Measurements from ENCODE around the gene CDKN2B.
"Not testable (repeated sequence)": the region's sequence is repeated elsewhere in the genome, so short reads cannot be mapped to it uniquely, and the experiment has no call there.

The CDKN2B gene

GRCh38 chr9:21974343-21974721 is 34.8 kb downstream of the CDKN2B start:
- ATAC-seq (no peak), DNase-seq (no peak)
- Mint-ChIP-seq H3K4me1 (peaks cover 21% of the 10 kb centered on the region), H3K27ac (no peak overlapping the region), H3K4me3 (peak overlapping the region; percentile 72), H3K9me3 (peaks cover 12% of the 10 kb centered on the region), H3K36me3 (ENCODE audit: low read depth) (peaks cover 14% of the 10 kb centered on the region), H3K27me3 (peaks cover 89% of the 10 kb centered on the region)

- no peak for DNase-seq
- Mint-ChIP-seq H3K4me1 (peaks cover 29% of the 10 kb centered on the region), H3K36me3 (ENCODE audit: low read depth) (peaks cover 20% of the 10 kb centered on the region), H3K27ac (no peak overlapping the region), H3K27me3 (peaks cover 93% of the 10 kb centered on the region), H3K9me3 (peaks cover 23% of the 10 kb centered on the region), H3K4me3 (no peak overlapping the region)
- ATAC-seq = no peak
Measured at GRCh38 chr9:21972361-21972760, 36.7 kb downstream of the CDKN2B start.

GRCh38 chr9:21970800-21971640 is 38.1 kb downstream of the CDKN2B start:
- ATAC-seq = no peak
- Mint-ChIP-seq H3K4me3 (no peak overlapping the region), H3K27me3 (peaks cover 92% of the 10 kb centered on the region), H3K4me1 (peaks cover 33% of the 10 kb centered on the region), H3K9me3 (peaks cover 27% of the 10 kb centered on the region), H3K36me3 (ENCODE audit: low read depth) (peaks cover 22% of the 10 kb centered on the region), H3K27ac (peak overlapping the region; percentile 23)
- no peak for DNase-seq

GRCh38 chr9:21969951-21970799 is 38.9 kb downstream of the CDKN2B start:
- Mint-ChIP-seq H3K27ac (no peak overlapping the region), H3K4me3 (no peak overlapping the region), H3K9me3 (peaks cover 27% of the 10 kb centered on the region), H3K4me1 (peaks cover 37% of the 10 kb centered on the region), H3K36me3 (ENCODE audit: low read depth) (peaks cover 22% of the 10 kb centered on the region), H3K27me3 (peaks cover 92% of the 10 kb centered on the region)
- ATAC-seq = no peak
- DNase-seq = no peak

GRCh38 chr9:21969011-21969940 is 39.8 kb downstream of the CDKN2B start:
- Mint-ChIP-seq H3K9me3 (peaks cover 27% of the 10 kb centered on the region), H3K27me3 (peaks cover 93% of the 10 kb centered on the region), H3K4me1 (peaks cover 36% of the 10 kb centered on the region), H3K36me3 (ENCODE audit: low read depth) (peaks cover 19% of the 10 kb centered on the region), H3K4me3 (peak overlapping the region; percentile 22), H3K27ac (peak overlapping the region; percentile 49)
- ATAC-seq (no peak), DNase-seq (no peak)

GRCh38 chr9:21968331-21969010 is 40.6 kb downstream of the CDKN2B start:
- Mint-ChIP-seq H3K4me1 (peaks cover 34% of the 10 kb centered on the region), H3K4me3 (peak overlapping the region; percentile 22), H3K36me3 (ENCODE audit: low read depth) (peaks cover 17% of the 10 kb centered on the region), H3K9me3 (peaks cover 27% of the 10 kb centered on the region), H3K27ac (peak overlapping the region; percentile 49), H3K27me3 (peaks cover 94% of the 10 kb centered on the region)
- ATAC-seq (no peak), DNase-seq (no peak)

- no peak overlapping the region for H3K27ac Mint-ChIP-seq
- H3K36me3 Mint-ChIP-seq (ENCODE audit: low read depth) = peaks cover 17% of the 10 kb centered on the region
- H3K27me3 Mint-ChIP-seq = peaks cover 96% of the 10 kb centered on the region
- DNase-seq (no peak), ATAC-seq (no peak)
- H3K9me3 Mint-ChIP-seq = peaks cover 27% of the 10 kb centered on the region
- no peak overlapping the region for H3K4me3 Mint-ChIP-seq
- H3K4me1 Mint-ChIP-seq = peaks cover 31% of the 10 kb centered on the region
Measured at GRCh38 chr9:21967702-21968101, 41.4 kb downstream of the CDKN2B start.

- peaks cover 27% of the 10 kb centered on the region for H3K9me3 Mint-ChIP-seq
- peaks cover 17% of the 10 kb centered on the region for H3K36me3 Mint-ChIP-seq (ENCODE audit: low read depth)
- H3K4me1 Mint-ChIP-seq = peaks cover 31% of the 10 kb centered on the region
- DNase-seq (no peak), ATAC-seq (no peak)
- no peak overlapping the region for H3K27ac Mint-ChIP-seq
- H3K27me3 Mint-ChIP-seq = peaks cover 94% of the 10 kb centered on the region
- H3K4me3 Mint-ChIP-seq = no peak overlapping the region
Measured at GRCh38 chr9:21967169-21967568, 41.9 kb downstream of the CDKN2B start.

- Mint-ChIP-seq H3K27ac (no peak overlapping the region), H3K4me1 (peaks cover 31% of the 10 kb centered on the region), H3K27me3 (peaks cover 95% of the 10 kb centered on the region), H3K9me3 (peaks cover 25% of the 10 kb centered on the region), H3K36me3 (ENCODE audit: low read depth) (peaks cover 17% of the 10 kb centered on the region), H3K4me3 (peak overlapping the region; percentile 27)
- no peak for DNase-seq
- no peak for ATAC-seq
Measured at GRCh38 chr9:21966140-21966851, 42.8 kb downstream of the CDKN2B start.

GRCh38 chr9:21965401-21965951 is 43.6 kb downstream of the CDKN2B start:
- peak; percentile 55 for DNase-seq
- ATAC-seq = peak; percentile 55
- Mint-ChIP-seq H3K4me3 (peak overlapping the region; percentile 63), H3K4me1 (peaks cover 28% of the 10 kb centered on the region), H3K27ac (peak overlapping the region; percentile 59), H3K27me3 (peaks cover 94% of the 10 kb centered on the region), H3K36me3 (ENCODE audit: low read depth) (peaks cover 13% of the 10 kb centered on the region), H3K9me3 (peaks cover 23% of the 10 kb centered on the region)

- DNase-seq (peak; percentile 64), ATAC-seq (peak; percentile 71)
- peaks cover 93% of the 10 kb centered on the region for H3K27me3 Mint-ChIP-seq
- peaks cover 28% of the 10 kb centered on the region for H3K4me1 Mint-ChIP-seq
- H3K4me3 Mint-ChIP-seq = peak overlapping the region; percentile 63
- peak overlapping the region; percentile 59 for H3K27ac Mint-ChIP-seq
- H3K9me3 Mint-ChIP-seq = peaks cover 20% of the 10 kb centered on the region
- H3K36me3 Mint-ChIP-seq (ENCODE audit: low read depth) = peaks cover 10% of the 10 kb centered on the region
Measured at GRCh38 chr9:21964925-21965385, 44.1 kb downstream of the CDKN2B start.

- no peak for ATAC-seq
- DNase-seq = no peak
- Mint-ChIP-seq H3K4me3 (no peak overlapping the region), H3K36me3 (ENCODE audit: low read depth) (no peaks in the 10 kb centered on the region), H3K27me3 (peaks cover 61% of the 10 kb centered on the region), H3K27ac (no peak overlapping the region), H3K4me1 (peaks cover 16% of the 10 kb centered on the region), H3K9me3 (peaks cover under 1% of the 10 kb centered on the region)
Measured at GRCh38 chr9:21961569-21961968, 47.5 kb downstream of the CDKN2B start.

- not testable (repeated sequence) for ATAC-seq; H3K36me3 Mint-ChIP-seq (ENCODE audit: low read depth); H3K4me1 Mint-ChIP-seq; H3K27ac Mint-ChIP-seq; DNase-seq; H3K9me3 Mint-ChIP-seq; H3K4me3 Mint-ChIP-seq
- H3K27me3 Mint-ChIP-seq = peaks cover 39% of the 10 kb centered on the region
Measured at GRCh38 chr9:21959268-21959667, 49.8 kb downstream of the CDKN2B start.
